Nephron progenitor cell (in vitro differentiated cells): ENCODE measurements around the gene SUGT1.

Experiments
- DNase-seq: peaks from one replicate; pipeline ENCODE4 v3.0.0; 2021
- H3K27ac Mint-ChIP-seq: 2 replicates; pipeline ENCODE4 v1.8.0; 2021; ENCODE audit warnings: mild to moderate bottlenecking, moderate library complexity, mixed read lengths
- H3K27me3 Mint-ChIP-seq: 2 replicates; pipeline ENCODE4 v1.8.0; 2021; ENCODE audit warnings: mild to moderate bottlenecking, low read depth, mixed read lengths; ENCODE audit not compliant: poor library complexity
- H3K36me3 Mint-ChIP-seq: 2 replicates; pipeline ENCODE4 v1.8.0; 2021; ENCODE audit warnings: low read depth, mixed read lengths
- H3K4me1 Mint-ChIP-seq: 2 replicates; pipeline ENCODE4 v1.8.0; 2021; ENCODE audit warnings: mixed read lengths
- H3K4me3 Mint-ChIP-seq: 2 replicates; pipeline ENCODE4 v1.8.0; 2021; ENCODE audit warnings: mild to moderate bottlenecking, moderate library complexity, mixed read lengths
- H3K9me3 Mint-ChIP-seq: 2 replicates; pipeline ENCODE4 v1.8.0; 2021; ENCODE audit warnings: mild to moderate bottlenecking, moderate library complexity, mixed read lengths
- TF ChIP-seq, protein P1 (sequence below): fragments of 200-600 bp; sonication (generic); IDR thresholded peaks from 2 replicates; pipeline ENCODE4 v1.5.0; 2021; ENCODE audit warnings: antibody characterized with exemption

The SUGT1 gene

DNA sequence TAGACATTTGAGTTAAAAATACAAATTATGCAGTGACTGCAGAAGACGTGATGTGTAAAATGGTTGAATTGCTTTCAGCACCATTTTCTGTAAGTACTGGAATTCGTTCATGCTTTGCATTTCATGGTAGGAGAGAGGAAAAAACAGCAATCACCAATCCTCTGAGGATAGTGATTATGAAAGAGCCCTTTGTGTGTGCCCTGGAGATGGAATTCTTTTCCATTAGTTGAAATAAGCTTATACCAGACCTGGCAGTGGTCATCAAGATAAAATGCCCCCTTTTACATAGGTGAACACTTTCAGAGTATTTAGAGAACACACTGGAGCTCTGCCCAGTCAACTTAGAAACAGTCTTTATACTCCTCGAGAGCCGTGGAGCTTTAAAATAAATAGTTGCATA lies 85.3 kb downstream of the SUGT1 start:
- Mint-ChIP-seq H3K4me3 (peak overlapping the region; percentile 80), H3K9me3 (peaks cover 7% of the 10 kb centered on the region), H3K27ac (no peak overlapping the region), H3K4me1 (peaks cover 15% of the 10 kb centered on the region), H3K27me3 (peaks cover 57% of the 10 kb centered on the region), H3K36me3 (peaks cover 4% of the 10 kb centered on the region)
- no peak for DNase-seq
- TF ChIP-seq, protein P1, sequence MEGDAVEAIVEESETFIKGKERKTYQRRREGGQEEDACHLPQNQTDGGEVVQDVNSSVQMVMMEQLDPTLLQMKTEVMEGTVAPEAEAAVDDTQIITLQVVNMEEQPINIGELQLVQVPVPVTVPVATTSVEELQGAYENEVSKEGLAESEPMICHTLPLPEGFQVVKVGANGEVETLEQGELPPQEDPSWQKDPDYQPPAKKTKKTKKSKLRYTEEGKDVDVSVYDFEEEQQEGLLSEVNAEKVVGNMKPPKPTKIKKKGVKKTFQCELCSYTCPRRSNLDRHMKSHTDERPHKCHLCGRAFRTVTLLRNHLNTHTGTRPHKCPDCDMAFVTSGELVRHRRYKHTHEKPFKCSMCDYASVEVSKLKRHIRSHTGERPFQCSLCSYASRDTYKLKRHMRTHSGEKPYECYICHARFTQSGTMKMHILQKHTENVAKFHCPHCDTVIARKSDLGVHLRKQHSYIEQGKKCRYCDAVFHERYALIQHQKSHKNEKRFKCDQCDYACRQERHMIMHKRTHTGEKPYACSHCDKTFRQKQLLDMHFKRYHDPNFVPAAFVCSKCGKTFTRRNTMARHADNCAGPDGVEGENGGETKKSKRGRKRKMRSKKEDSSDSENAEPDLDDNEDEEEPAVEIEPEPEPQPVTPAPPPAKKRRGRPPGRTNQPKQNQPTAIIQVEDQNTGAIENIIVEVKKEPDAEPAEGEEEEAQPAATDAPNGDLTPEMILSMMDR: no peak

DNA sequence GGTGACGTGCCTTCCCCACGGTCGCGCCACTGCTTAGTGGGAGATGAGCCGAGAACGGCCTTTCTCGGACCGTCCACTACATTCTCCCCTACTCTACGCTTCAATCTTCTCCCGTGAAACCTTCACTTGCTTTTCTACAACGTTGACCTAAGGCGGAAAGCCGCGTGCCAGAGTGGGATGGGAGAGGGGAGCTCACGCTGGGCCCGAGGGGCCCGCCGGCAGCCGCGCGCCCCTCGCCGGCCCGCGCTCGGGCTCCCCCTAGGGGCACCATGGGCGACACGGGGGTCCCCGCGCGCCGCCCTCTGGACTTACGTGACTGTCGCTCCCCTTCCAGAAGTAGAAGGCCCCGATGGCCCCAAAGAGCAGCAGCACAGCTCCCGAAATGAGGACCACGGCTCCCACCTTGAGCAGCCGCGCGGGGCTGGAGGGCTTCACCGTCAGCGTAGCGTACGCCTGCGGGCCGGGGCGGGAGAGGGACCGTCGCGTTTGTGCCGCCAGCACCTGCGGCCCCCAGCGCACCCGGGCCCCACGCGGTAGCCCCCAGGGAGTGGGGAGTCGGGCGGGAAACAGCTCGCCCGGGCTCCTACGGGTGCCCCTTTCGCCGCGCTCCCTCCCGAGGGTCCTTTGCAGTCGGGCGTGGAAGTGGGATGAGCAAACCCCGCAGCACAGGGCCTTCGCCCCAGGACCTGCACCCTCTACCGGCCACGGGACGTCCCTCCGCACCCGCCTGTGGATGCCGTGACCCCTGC lies 86.3 kb downstream of the SUGT1 start:
- Mint-ChIP-seq H3K9me3 (peaks cover 8% of the 10 kb centered on the region), H3K4me1 (peaks cover 15% of the 10 kb centered on the region), H3K27me3 (peaks cover 58% of the 10 kb centered on the region), H3K36me3 (peaks cover 4% of the 10 kb centered on the region), H3K4me3 (peak overlapping the region; percentile 88), H3K27ac (no peak overlapping the region)
- TF ChIP-seq, protein P1: peak; percentile 72
- peak; percentile 78 for DNase-seq

GRCh38 chr13:52739468-52740071 lies 86.9 kb downstream of the SUGT1 start, which contains the start of gene CNMD:
Gene CNMD (minus strand): TSS chr13:52739820. CDS start chr13:52739701, 119 bp downstream.
- peak; percentile 27 for DNase-seq
- Mint-ChIP-seq H3K4me3 (peak within 1 kb of the TSS; percentile 88), H3K4me1 (peaks cover 15% of the 10 kb centered on the region), H3K27ac (no peak within 1 kb of the TSS), H3K9me3 (peaks cover 8% of the 10 kb centered on the region), H3K27me3 (peaks cover 55% of the 10 kb centered on the region), H3K36me3 (peaks cover 4% of the 10 kb centered on the region)
- TF ChIP-seq, protein P1: no peak

DNA sequence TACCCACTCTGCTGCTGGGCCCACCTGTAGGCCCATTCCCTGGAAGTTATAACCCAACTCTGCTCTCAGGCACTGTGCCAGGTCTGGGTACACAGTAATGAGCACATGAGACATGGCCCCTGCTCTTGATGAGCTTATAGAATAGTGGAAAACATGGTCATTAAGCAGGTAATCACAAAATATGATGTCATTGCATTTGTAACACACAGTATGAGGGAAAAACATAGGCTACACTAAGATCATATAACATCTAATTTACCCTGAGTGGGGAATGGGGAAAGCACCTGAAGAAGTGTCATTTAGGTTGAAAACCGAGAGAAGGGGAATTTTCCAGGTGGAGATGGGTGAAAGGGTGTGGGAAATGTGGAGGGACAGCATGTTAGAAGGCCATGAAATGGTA lies 90.9 kb downstream of the SUGT1 start:
- DNase-seq: no peak
- Mint-ChIP-seq H3K9me3 (peaks cover 8% of the 10 kb centered on the region), H3K4me1 (peaks cover 11% of the 10 kb centered on the region), H3K4me3 (no peak overlapping the region), H3K27ac (no peak overlapping the region), H3K27me3 (peaks cover 48% of the 10 kb centered on the region), H3K36me3 (peaks cover 4% of the 10 kb centered on the region)
- TF ChIP-seq, protein P1: no peak

DNA sequence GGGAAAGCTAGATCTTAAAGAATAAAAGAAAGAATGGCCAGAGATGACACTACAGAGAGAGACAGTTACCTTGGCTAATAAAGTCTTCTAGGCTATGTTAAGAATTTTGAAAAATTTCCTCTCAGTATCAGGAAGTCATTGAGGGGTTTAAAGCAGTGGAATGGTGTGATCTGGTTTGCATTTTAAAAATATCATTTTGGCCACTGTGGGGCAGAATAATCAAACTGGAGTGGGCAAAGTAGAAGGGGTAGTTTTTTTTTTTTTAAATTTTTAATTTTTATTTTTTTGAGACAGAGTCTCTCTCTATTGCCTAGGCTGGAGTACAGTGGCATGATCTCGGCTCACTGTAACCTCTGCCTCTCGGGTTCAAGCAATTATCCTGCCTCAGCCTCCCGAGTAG lies 91.4 kb downstream of the SUGT1 start:
- Mint-ChIP-seq H3K36me3 (peaks cover 4% of the 10 kb centered on the region), H3K9me3 (peaks cover 8% of the 10 kb centered on the region), H3K27ac (no peak overlapping the region), H3K27me3 (peaks cover 47% of the 10 kb centered on the region), H3K4me3 (no peak overlapping the region), H3K4me1 (peaks cover 10% of the 10 kb centered on the region)
- DNase-seq: no peak
- TF ChIP-seq, protein P1: no peak
